Measurements from ENCODE around the gene CCDC93.

- TF ChIP-seq, protein P1, sequence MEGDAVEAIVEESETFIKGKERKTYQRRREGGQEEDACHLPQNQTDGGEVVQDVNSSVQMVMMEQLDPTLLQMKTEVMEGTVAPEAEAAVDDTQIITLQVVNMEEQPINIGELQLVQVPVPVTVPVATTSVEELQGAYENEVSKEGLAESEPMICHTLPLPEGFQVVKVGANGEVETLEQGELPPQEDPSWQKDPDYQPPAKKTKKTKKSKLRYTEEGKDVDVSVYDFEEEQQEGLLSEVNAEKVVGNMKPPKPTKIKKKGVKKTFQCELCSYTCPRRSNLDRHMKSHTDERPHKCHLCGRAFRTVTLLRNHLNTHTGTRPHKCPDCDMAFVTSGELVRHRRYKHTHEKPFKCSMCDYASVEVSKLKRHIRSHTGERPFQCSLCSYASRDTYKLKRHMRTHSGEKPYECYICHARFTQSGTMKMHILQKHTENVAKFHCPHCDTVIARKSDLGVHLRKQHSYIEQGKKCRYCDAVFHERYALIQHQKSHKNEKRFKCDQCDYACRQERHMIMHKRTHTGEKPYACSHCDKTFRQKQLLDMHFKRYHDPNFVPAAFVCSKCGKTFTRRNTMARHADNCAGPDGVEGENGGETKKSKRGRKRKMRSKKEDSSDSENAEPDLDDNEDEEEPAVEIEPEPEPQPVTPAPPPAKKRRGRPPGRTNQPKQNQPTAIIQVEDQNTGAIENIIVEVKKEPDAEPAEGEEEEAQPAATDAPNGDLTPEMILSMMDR (IDR thresholded peaks at IDR 0.05): no peak
- TF ChIP-seq POLR2A (IDR thresholded peaks at IDR 0.05): no peak
Measured at GRCh38 chr2:118056801-118057200, 42.9 kb upstream of the CCDC93 start.
